AG04450 (cell line): ENCODE results near the gene S100A2. TPM values are rescaled to one million over a fixed set of nuclear protein-coding genes. Genes with fewer than 3 reads are reported as not detected.
A peak's percentile ranks its signal among the peaks of the same experiment; 100 is the strongest.
"Not testable (repeated sequence)": the region's sequence is repeated elsewhere in the genome, so short reads cannot be mapped to it uniquely, and the experiment has no call there.

Source experiments
- CTCF ChIA-PET: fragments of 300-600, 350-600 bp; formaldehyde crosslinking; extraction: SDS; loops from one replicate; lab custom pipeline; 2022; ENCODE audit warnings: antibody characterized with exemption, inconsistent platforms; lab: Charles Lee
- POLR2A ChIA-PET: fragments of 350-600 bp; formaldehyde crosslinking; extraction: SDS; loops from one replicate; lab custom pipeline; 2021; ENCODE audit warnings: antibody characterized with exemption, inconsistent platforms; lab: Yijun Ruan, JAX
- DNase-seq: peaks from one replicate; pipeline ENCODE4 v3.0.0-alpha.2; 2011; ENCODE audit warnings: low read depth, low spot score
- H3K27ac ChIP-seq: one replicate; pipeline ENCODE4 v1.5.1; 2012; ENCODE audit warnings: low read depth, low read length, control low read depth
- H3K27me3 ChIP-seq: one replicate; pipeline ENCODE4 v1.6.0; 2012; ENCODE audit warnings: low read length; ENCODE audit not compliant: control insufficient read depth, insufficient read depth
- H3K4me3 ChIP-seq: 2 replicates; pipeline ENCODE4 v1.5.1; 2011; ENCODE audit warnings: mild to moderate bottlenecking, low read depth, low read length, control low read depth
- H3K9me3 ChIP-seq: 2 replicates; pipeline ENCODE4 v1.5.1; 2012; ENCODE audit warnings: low read length; ENCODE audit not compliant: control insufficient read depth, insufficient read depth
- polyA plus RNA-seq: library from polyadenylated mRNA; depleted of rRNA; stranded (reverse); fragments of >200 nt; gene quantifications from 2 replicates; pipeline ENCODE4 v1.2.3, GENCODE V29; 2011
- TF ChIP-seq, protein P1 (sequence below): IDR thresholded peaks from 2 replicates; pipeline ENCODE4 v1.5.1; 2011; ENCODE audit warnings: low read depth, low read length, control low read depth, inconsistent platforms

Gene S100A2
- polyA plus RNA-seq, 1 experiment = 5.2 TPM

DNA sequence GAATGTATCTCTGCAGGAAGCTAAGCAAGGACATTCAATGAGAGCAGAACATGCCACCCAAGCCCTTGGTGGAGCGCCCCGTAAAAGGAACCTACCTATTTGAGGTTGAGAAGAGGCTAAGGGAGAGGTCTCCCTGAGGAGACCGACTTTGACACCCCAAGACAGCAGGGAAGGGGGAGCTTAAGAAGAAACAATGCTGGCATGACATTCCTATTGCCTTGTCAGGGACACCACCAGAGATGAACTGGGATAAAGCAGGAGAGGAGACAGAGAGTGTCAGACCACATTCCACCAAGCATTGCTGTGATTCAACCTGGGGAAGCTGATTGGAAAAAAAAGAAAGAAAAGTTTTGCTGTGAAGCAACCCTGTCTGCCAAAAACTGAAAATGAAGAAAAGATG lies 13.3 kb upstream of the S100A2 start:
- CTCF ChIA-PET = interaction anchor here (1.0 to 3.8 kb wide), 6 partner anchors 9 to 227 kb away, joined by 3 to 20 read pairs (median 7); partner anchors contain the start of genes S100A1 and S100A13

DNA sequence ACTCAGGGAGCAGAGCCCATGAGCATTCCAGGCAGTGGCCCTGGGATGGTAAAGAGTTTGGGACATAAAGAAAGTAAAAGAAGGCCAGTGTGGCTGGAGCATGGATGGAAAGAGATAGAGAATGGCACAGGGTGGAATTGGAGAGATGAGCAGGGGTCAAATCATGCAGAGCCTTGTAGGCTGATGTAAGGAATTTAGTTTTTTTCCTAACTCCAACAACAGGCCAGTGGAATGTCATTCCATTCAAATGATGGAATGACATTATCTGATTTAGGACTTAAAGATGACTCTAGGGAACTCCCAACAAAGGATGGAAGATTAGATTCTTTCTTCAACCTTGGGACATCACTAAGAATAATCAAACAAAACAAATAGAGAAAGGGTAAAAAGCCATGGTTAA lies 12.8 kb upstream of the S100A2 start:
- Histone ChIP-seq H3K4me3 (no peak overlapping the region), H3K9me3 (no peaks in the 10 kb centered on the region; the same call in 1 of the 2 replicates), H3K27me3 (no peaks in the 10 kb centered on the region), H3K27ac (no peak overlapping the region)
- POLR2A ChIA-PET = interaction anchor here (0.6 kb wide), 1 partner anchor 58 kb away, joined by 4 read pairs; no protein-coding TSS in a partner anchor
- CTCF ChIA-PET = interaction anchor here (0.5 to 3.8 kb wide), 9 partner anchors 9 to 226 kb away, joined by 3 to 20 read pairs (median 6); partner anchors contain the start of genes S100A1, S100A13 and S100A16
- DNase-seq = no peak
- TF ChIP-seq, protein P1, sequence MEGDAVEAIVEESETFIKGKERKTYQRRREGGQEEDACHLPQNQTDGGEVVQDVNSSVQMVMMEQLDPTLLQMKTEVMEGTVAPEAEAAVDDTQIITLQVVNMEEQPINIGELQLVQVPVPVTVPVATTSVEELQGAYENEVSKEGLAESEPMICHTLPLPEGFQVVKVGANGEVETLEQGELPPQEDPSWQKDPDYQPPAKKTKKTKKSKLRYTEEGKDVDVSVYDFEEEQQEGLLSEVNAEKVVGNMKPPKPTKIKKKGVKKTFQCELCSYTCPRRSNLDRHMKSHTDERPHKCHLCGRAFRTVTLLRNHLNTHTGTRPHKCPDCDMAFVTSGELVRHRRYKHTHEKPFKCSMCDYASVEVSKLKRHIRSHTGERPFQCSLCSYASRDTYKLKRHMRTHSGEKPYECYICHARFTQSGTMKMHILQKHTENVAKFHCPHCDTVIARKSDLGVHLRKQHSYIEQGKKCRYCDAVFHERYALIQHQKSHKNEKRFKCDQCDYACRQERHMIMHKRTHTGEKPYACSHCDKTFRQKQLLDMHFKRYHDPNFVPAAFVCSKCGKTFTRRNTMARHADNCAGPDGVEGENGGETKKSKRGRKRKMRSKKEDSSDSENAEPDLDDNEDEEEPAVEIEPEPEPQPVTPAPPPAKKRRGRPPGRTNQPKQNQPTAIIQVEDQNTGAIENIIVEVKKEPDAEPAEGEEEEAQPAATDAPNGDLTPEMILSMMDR = no peak

More for the DNA sequence above, 13.3 kb upstream of the S100A2 start:
- H3K9me3 ChIP-seq = no peaks in the 10 kb centered on the region; the same call in 1 of the 2 replicates
- TF ChIP-seq, protein P1 = no peak
- no peaks in the 10 kb centered on the region for H3K27me3 ChIP-seq
- no peak overlapping the region for H3K4me3 ChIP-seq
- peak overlapping the region; percentile 3 for H3K27ac ChIP-seq
- POLR2A ChIA-PET = interaction anchor here (0.6 kb wide), 1 partner anchor 58 kb away, joined by 4 read pairs; no protein-coding TSS in a partner anchor
- no peak for DNase-seq

DNA sequence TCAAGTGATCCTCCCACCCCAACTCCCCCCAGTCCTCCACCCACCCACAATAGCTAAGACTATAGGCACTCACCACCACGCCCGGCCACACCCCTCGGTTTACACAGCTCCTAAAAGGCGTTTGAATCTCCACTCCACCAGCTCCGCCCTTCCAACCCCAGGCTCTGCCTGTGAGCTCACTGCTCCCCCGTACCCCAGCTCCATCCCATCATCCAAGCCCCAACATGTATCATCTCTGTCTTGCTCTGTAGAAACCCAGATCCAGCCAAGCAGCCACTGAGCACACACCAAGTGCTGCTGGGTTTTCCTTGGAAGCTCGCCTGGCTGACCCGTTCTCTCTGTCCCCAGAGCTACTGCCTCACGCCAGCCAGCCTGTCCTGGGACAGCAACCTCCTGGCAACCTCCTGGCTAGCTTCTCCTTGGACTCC lies 12.0 kb upstream of the S100A2 start:
- Histone ChIP-seq H3K27ac (no peak overlapping the region), H3K27me3 (no peaks in the 10 kb centered on the region), H3K4me3 (no peak overlapping the region), H3K9me3 (no peaks in the 10 kb centered on the region; the same call in 1 of the 2 replicates)
- no peak for DNase-seq
- TF ChIP-seq, protein P1 = no peak
- POLR2A ChIA-PET = interaction anchor here (0.6 to 1.2 kb wide), 3 partner anchors 50 to 415 kb away, joined by 3 to 9 read pairs (median 3); partner anchors contain the start of genes CHTOP and S100A13
- CTCF ChIA-PET = interaction anchor here (0.8 to 3.8 kb wide), 7 partner anchors 8 to 225 kb away, joined by 3 to 20 read pairs (median 7); partner anchors contain the start of genes S100A1, S100A13 and S100A16

DNA sequence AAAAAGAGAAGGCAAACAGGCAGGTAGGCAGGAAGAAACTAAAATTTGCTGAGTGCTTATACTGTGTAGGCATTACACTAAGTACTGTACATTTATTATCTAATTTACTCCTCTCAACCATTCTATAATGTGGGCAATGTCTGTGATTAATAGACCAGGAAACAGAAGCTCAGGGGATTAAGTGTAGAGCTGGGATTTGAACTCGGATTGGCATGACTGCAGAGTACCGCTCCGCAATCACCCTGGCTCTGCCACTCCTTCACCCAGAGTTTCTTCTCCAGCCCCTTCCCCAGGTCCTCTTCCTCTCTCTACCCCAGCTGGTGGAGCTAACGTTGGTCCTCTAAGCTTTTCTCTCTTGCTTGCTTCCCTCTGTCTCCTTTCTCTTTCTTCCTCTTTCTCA lies 11.5 kb upstream of the S100A2 start:
- ChIA-PET POLR2A (interaction anchor here (0.6 to 1.2 kb wide), 3 partner anchors 50 to 415 kb away, joined by 3 to 9 read pairs (median 3); partner anchors contain the start of genes CHTOP and S100A13), CTCF (interaction anchor here (1.2 to 3.8 kb wide), 5 partner anchors 7 to 225 kb away, joined by 3 to 20 read pairs (median 7); partner anchors contain the start of genes S100A1 and S100A13)
- no peaks in the 10 kb centered on the region for H3K27me3 ChIP-seq
- DNase-seq = no peak
- H3K27ac ChIP-seq = no peak overlapping the region
- TF ChIP-seq, protein P1 = no peak
- no peaks in the 10 kb centered on the region; the same call in 1 of the 2 replicates for H3K9me3 ChIP-seq
- H3K4me3 ChIP-seq = no peak overlapping the region

DNA sequence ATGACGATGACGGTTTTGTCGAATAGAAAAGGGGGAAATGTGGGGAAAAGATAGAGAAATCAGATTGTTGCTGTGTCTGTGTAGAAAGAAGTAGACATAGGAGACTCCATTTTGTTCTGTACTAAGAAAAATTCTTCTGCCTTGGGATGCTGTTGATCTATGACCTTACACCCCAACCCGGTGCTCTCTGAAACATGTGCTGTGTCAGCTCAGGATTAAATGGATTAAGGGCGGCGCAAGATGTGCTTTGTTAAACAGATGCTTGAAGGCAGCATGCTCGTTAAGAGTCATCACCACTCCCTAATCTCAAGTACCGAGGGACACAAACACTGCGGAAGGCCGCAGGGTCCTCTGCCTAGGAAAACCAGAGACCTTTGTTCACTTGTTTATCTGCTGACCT lies 9.9 kb upstream of the S100A2 start:
- CTCF ChIA-PET = interaction anchor here (1.2 to 3.8 kb wide), 3 partner anchors 43 to 65 kb away, joined by 3 to 20 read pairs (median 5); partner anchors contain the start of gene S100A13
- POLR2A ChIA-PET, DNase-seq: not testable (repeated sequence)

DNA sequence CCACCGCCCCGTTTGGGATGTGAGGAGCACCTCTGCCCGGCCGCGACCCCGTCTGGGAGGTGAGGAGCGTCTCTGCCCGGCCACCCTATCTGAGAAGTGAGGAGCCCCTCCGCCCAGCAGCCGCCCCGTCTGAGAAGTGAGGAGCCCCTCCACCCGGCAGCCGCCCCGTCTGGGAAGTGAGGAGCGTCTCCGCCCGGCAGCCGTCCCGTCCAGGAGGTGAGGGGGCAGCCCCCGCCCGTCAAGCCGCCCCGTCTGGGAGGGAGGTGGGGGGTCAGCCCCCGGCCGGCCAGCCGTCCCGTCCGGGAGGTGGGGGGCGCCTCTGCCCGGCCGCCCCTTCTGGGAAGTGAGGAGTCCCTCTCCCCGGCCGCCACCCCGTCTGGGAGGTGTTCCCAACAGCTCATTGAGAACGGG lies 9.4 kb upstream of the S100A2 start:
- DNase-seq, H3K9me3 ChIP-seq, H3K4me3 ChIP-seq, H3K27ac ChIP-seq, POLR2A ChIA-PET, H3K27me3 ChIP-seq: not testable (repeated sequence)
- CTCF ChIA-PET = interaction anchor here (1.2 kb wide), 1 partner anchor 65 kb away, joined by 3 read pairs; no protein-coding TSS in a partner anchor

More for the DNA sequence above, 9.9 kb upstream of the S100A2 start:
- H3K4me3 ChIP-seq, H3K27me3 ChIP-seq, H3K9me3 ChIP-seq, H3K27ac ChIP-seq: not testable (repeated sequence)
